ENCODE measurements around the gene CHTF18. TPM values are rescaled to one million over a fixed set of nuclear protein-coding genes. Genes with fewer than 3 reads are reported as not detected.

The CHTF18 gene
- total RNA-seq, 2 experiments from 2014 or later = 95.6 to 115 TPM

DNA sequence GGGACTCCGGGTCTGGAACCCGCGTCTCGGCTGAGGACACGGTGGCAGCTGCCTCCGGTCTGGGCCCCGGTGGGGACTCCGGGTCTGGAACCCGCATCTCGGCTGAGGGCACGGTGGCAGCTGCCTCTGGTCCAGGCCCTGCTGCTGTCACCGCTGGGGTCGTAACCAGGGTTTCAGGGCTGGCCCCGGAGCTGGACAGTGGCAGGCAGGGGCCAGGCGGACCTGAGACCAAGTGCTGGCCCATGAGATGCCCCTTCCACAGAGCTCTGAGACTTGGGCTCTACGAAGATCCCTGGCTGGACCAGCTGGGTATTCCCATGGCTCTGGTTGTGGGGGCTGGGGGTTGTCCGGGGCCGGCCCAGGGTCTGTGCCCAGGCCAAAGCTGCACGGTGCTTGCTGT is 4.0 kb upstream of the CHTF18 start:
- ChIA-PET POLR2A (interaction anchor here (0.8 to 2.0 kb wide), 4 partner anchors 45 to 109 kb away, joined by 3 to 7 read pairs (median 4); partner anchors contain the start of gene RHBDL1), CTCF (interaction anchor here (1.0 to 7.7 kb wide), 17 partner anchors 8 to 271 kb away, joined by 3 to 149 read pairs (median 5); partner anchors contain the start of genes CCDC78, CIAO3 and METRN)
- Mint-ChIP-seq H3K9me3 (no peaks in the 10 kb centered on the region), H3K4me3 (no peak overlapping the region), H3K27me3 (no peaks in the 10 kb centered on the region), H3K4me1 (ENCODE audit: low read depth) (peaks cover 2% of the 10 kb centered on the region), H3K36me3 (ENCODE audit: low read depth) (peaks cover 9% of the 10 kb centered on the region), H3K27ac (no peak overlapping the region)
- no peak for TF ChIP-seq CTCF (IDR thresholded peaks at IDR 0.05)
- intact Hi-C loops (cut with micrococcal nuclease) = loop anchor here (2.0 kb wide), 1 partner anchor 72 kb away; no protein-coding TSS in a partner anchor
- ATAC-seq (no peak), DNase-seq (no peak)

DNA sequence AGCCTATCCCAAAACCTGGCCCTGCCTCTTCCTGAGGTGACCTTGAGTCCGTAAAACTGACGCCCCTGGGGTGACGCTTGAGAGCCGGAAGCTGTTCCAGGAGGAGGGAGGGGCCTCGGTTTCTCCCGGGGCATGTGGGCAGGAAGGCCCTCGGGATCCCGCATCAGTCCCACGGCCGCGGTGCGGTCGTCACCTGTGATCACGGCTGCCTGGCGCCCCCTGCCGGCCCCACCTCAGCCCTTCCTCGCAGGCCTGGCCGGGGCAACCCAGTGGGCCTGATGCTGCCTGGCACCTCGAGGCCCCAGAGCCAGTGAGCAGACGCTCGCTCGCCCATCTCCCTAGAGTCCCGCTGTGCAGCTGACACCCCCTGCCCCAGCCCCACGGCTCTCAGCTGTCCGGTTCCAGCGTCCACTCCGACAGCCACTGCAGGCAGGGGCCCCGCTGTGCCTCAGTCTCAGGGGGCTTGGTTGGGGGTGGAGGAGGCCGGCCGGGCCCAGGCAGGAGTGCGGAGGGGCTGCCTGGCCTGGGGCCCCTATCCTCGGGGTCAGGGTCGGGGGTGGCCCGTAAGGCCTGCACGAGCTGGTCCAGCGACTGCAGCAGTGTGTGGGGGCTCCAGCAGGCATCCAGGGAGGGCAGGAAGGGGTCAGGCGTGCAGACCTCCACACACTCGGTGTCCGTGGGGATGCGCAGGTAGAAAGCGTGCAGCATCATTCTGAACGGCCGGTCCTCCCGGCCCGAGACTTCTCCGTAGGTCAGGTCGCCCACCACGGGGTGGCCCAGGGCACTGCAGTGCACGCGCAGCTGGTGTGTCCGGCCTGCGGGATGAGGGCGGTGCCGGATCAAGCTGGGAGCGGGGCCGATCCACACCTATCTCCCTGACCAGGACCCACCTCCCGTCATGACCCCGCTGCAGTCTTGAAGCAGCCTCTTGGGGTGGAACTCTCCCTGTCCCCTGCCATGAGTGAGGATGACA is 2.6 kb upstream of the CHTF18 start:
- POLR2A ChIA-PET = interaction anchor here (0.9 to 2.0 kb wide), 6 partner anchors 18 to 70 kb away, joined by 3 to 7 read pairs (median 4); no protein-coding TSS in a partner anchor

DNA sequence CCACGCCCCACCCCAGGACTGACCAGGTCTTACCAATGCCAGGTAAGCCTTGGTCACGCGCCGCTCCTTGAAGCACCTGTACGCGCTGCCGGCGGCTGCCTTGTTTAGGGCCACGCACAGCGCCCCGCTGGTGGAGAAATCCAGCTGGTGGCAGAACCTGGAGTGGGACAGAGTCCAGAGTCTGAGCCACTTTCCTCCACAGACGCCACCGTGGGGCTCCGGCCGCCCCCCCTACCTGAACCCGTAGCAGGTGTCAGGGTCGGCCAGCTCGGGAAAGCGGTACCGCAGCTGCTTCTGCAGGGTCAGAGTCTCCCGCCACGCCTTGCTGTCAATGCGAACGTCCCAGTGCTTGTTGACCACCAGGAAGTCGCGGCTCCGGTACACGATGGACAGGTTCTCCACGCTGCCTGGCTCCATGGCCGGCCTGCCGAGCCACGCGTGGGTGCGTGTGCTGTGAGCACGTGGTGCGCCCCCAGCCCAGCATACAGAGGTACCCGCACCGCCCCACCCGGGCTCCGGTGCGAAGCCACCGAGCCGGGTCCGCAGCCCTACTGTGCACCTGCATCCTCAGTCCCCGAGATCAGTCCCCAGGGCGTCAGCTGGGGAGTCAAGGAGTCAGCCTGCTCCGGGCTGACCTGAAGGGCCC is 976 bp upstream of the CHTF18 start:
- ATAC-seq (no peak), DNase-seq (no peak)
- intact Hi-C loops (cut with micrococcal nuclease) = no loop called here
- POLR2A ChIA-PET = interaction anchor here (0.6 to 1.4 kb wide), 7 partner anchors 11 to 99 kb away, joined by 3 to 5 read pairs (median 3); partner anchors contain the start of gene ANTKMT
- Mint-ChIP-seq H3K36me3 (ENCODE audit: low read depth) (peaks cover 19% of the 10 kb centered on the region), H3K4me3 (peak overlapping the region; percentile 87), H3K27me3 (no peaks in the 10 kb centered on the region), H3K9me3 (no peaks in the 10 kb centered on the region), H3K27ac (peak overlapping the region; percentile 78), H3K4me1 (ENCODE audit: low read depth) (peaks cover 9% of the 10 kb centered on the region)
- CTCF ChIA-PET = interaction anchor here (7.7 kb wide), 1 partner anchor 74 kb away, joined by 149 read pairs; the partner anchor contains the start of gene METRN
- TF ChIP-seq CTCF (IDR thresholded peaks at IDR 0.05) = no peak

More for the DNA sequence above, 2.6 kb upstream of the CHTF18 start:
- ATAC-seq = no peak
- CTCF ChIA-PET = interaction anchor here (0.7 to 7.7 kb wide), 23 partner anchors 9 to 270 kb away, joined by 3 to 149 read pairs (median 4); partner anchors contain the start of genes CCDC78, CIAO3 and METRN
- TF ChIP-seq CTCF (IDR thresholded peaks at IDR 0.05) = peak; percentile 87
- Mint-ChIP-seq H3K9me3 (no peaks in the 10 kb centered on the region), H3K4me1 (ENCODE audit: low read depth) (peaks cover 5% of the 10 kb centered on the region), H3K27me3 (no peaks in the 10 kb centered on the region), H3K36me3 (ENCODE audit: low read depth) (peaks cover 9% of the 10 kb centered on the region), H3K27ac (no peak overlapping the region), H3K4me3 (peak overlapping the region; percentile 48)
- intact Hi-C loops (cut with micrococcal nuclease) = loop anchor here (2.0 kb wide), 1 partner anchor 73 kb away; no protein-coding TSS in a partner anchor
- peak; percentile 86 for DNase-seq

GRCh38 chr16:787978-788398 is 432 bp upstream of the CHTF18 start, which contains the start of gene RPUSD1:
RPUSD1 (minus strand) TSS chr16:788381; CDS start chr16:787737, 644 bp downstream.
- Mint-ChIP-seq H3K4me3 (peak within 1 kb of the TSS; percentile 87), H3K36me3 (ENCODE audit: low read depth) (peaks cover 19% of the 10 kb centered on the region), H3K27ac (peak within 1 kb of the TSS; percentile 78), H3K9me3 (no peaks in the 10 kb centered on the region), H3K27me3 (no peaks in the 10 kb centered on the region), H3K4me1 (ENCODE audit: low read depth) (peaks cover 9% of the 10 kb centered on the region)
- DNase-seq (no peak), ATAC-seq (peak; percentile 6)
- intact Hi-C loops (cut with micrococcal nuclease) = no loop called here
- CTCF ChIA-PET = interaction anchor here (1.3 to 7.7 kb wide), 3 partner anchors 48 to 75 kb away, joined by 5 to 149 read pairs (median 6); partner anchors contain the start of genes CIAO3 and METRN
- no peak for TF ChIP-seq CTCF (IDR thresholded peaks at IDR 0.05)
- POLR2A ChIA-PET = interaction anchor here (1.0 kb wide), 1 partner anchor 87 kb away, joined by 3 read pairs; no protein-coding TSS in a partner anchor

All from activated CD8-positive, alpha-beta T cell treated with anti-CD3 and anti-CD28 coated beads for 36 hours (primary cell).